Measurements from ENCODE around the gene STAMBP.
"Not testable (repeated sequence)": the region's sequence is repeated elsewhere in the genome, so short reads cannot be mapped to it uniquely, and the experiment has no call there.

Gene STAMBP

DNA sequence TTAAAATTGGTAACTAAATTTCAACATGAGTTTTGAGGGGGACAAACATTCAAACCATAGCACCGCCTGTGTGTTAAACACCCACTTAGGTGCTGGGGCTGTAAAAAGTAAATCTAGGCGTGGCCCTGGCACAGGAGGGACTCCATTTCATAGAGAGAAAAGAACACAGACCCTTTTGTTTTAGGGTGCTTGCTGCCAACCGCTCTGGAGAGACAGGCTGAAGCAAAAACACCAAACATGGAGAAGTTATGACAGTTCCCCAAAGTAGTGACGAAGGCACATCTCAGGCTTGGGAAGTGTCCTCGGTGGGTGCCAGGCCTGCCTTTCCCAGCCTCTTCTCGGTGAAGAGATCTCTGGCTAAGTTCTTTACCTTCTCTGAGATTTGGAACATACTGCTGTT is 69.2 kb downstream of the STAMBP start:
- Mint-ChIP-seq H3K4me1 (peaks cover 8 to 14% of the 10 kb centered on the region in 2 donors), H3K36me3 (no peaks in the 10 kb centered on the region), H3K9me3 (no peaks in the 10 kb centered on the region), H3K27me3 (peaks cover 11 to 41% of the 10 kb centered on the region in 2 donors), H3K27ac (no peak overlapping the region), H3K4me3 (no peak overlapping the region)
- DNase-seq (no peak), ATAC-seq (replicated peaks) (no peak)

DNA sequence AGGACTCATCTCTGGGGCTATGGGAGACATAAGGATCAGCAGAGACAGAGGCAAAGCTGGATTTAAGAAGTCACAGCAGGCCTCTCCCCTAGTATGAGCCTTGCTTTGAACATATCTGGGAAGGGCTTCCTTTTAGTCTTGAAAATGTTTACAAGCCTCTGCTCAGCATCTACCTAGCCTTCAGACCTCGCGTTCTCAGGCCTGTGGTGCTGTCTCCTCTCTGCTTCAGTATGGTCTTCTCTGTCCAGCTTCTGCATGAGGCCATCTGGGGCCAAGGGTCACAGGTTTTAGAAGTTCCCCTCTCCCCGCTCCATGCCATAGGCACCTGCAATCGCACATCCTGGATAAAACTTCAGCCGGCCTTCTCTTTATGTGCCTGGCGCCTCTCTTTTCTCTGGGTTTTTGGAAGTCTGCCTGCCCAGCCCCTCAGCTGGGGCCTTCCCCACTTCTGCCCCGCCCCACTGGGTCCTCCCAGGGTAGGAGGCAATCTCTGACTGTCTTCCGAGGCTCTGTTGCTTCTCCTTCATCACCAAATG is 71.1 kb downstream of the STAMBP start:
- Mint-ChIP-seq H3K36me3 (no peaks in the 10 kb centered on the region), H3K9me3 (no peaks in the 10 kb centered on the region), H3K4me3 (no peak overlapping the region), H3K4me1 (peaks cover 8 to 14% of the 10 kb centered on the region in 2 donors), H3K27ac (no peak overlapping the region), H3K27me3 (peaks cover 11 to 37% of the 10 kb centered on the region in 2 donors)
- DNase-seq = no peak
- no peak for ATAC-seq (replicated peaks)

DNA sequence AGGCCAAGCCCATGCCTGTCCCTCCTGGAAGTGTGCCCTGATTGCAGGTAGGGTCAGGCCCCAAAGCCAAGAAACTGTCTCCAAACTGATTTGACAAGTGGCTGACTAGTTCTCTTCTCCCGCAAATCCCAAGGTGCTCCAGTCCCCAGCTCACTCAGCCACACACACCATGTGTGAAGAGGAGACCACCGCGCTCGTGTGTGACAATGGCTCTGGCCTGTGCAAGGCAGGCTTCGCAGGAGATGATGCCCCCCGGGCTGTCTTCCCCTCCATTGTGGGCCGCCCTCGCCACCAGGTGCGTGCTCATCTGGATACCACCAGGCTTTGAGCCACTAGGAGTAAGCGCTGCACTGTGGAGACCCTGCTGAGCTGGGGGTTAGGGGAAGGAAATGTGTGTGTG is 72.4 kb downstream of the STAMBP start:
- Mint-ChIP-seq H3K36me3 (no peaks in the 10 kb centered on the region), H3K4me3 (no peak overlapping the region), H3K27ac (no peak overlapping the region), H3K27me3 (peaks cover 11 to 35% of the 10 kb centered on the region in 2 donors), H3K4me1 (peaks cover 8 to 13% of the 10 kb centered on the region in 2 donors), H3K9me3 (no peaks in the 10 kb centered on the region)
- ATAC-seq (replicated peaks) = no peak
- DNase-seq = no peak

DNA sequence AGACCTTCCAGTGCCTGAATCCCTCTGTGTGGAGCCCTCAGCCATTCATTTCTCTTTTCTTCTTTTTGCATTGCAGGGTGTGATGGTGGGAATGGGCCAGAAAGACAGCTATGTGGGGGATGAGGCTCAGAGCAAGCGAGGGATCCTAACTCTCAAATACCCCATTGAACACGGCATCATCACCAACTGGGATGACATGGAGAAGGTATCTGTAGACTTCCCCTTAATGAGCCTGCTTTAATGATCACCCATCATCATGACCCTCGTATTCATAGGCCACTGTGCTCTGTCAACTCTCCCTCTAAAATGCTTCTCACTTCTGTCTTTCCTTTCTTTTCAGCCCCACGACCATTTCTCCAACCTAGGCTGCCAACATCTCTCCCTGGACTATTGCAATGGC is 73.5 kb downstream of the STAMBP start:
- Mint-ChIP-seq H3K36me3 (no peaks in the 10 kb centered on the region), H3K9me3 (no peaks in the 10 kb centered on the region), H3K27ac (no peak overlapping the region), H3K4me1 (peaks cover under 1 to 1% of the 10 kb centered on the region in 2 donors), H3K27me3 (peaks cover 11 to 35% of the 10 kb centered on the region in 2 donors), H3K4me3 (no peak overlapping the region)
- ATAC-seq (replicated peaks) = no peak
- DNase-seq = no peak

DNA sequence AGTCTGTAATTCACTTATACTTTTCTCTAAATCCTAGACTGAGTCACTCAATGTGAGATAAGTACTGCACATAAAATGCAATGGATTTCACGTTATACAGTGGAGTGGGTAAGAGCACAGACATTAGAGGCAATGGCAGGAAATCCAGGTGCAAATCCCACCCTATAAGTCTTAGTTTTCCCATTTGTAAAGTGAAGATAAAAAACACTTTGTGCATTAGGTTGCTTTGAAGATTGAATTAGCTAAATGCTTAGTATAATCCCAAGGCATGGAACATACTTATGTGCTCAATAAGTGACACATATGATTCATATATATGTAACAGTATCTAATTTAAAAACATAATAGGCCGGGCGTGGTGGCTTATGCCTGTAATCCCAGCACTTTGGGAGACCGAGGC is 74.6 kb downstream of the STAMBP start:
- Mint-ChIP-seq H3K36me3 (no peaks in the 10 kb centered on the region), H3K27ac (no peak overlapping the region), H3K4me1 (peaks cover 5 to 7% of the 10 kb centered on the region in 2 donors), H3K27me3 (peaks cover 11 to 35% of the 10 kb centered on the region in 2 donors), H3K4me3 (no peak overlapping the region), H3K9me3 (no peaks in the 10 kb centered on the region)
- DNase-seq (no peak), ATAC-seq (replicated peaks) (no peak)

DNA sequence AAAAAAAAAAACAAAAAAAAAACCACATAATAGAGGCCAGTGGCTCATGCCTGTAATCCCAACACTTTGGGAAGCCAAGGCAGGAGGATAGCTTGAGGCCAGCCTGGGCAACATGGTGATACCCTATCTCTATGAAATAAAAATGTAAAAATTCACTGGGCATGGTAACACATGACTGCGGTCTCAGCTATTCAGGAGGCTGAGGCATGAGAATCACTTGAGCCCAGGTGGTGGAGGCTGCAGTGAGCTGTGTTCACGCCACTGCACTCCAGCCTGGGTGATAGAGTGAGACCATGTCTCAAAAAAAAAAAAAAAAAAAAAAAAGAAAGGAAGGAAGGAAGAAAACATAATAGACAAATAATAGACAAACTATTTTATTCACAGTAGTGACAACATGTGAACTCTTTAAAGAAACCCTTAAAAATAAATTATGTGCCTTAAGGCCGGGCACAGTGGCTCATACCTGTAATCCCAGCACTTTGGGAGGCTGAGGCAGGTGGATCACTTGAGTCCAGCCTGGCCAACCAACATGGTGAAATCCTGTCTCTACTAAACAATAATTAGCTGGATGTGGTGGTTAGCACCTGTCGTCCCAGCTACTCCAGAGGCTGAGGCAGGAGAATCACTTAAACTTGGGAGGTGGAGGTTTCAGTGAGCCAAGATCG is 75.3 kb downstream of the STAMBP start:
- H3K36me3 Mint-ChIP-seq; H3K4me1 Mint-ChIP-seq; H3K9me3 Mint-ChIP-seq; DNase-seq; H3K4me3 Mint-ChIP-seq; ATAC-seq (replicated peaks); H3K27ac Mint-ChIP-seq: not testable (repeated sequence)
- peaks cover 11 to 35% of the 10 kb centered on the region in 2 donors for H3K27me3 Mint-ChIP-seq

DNA sequence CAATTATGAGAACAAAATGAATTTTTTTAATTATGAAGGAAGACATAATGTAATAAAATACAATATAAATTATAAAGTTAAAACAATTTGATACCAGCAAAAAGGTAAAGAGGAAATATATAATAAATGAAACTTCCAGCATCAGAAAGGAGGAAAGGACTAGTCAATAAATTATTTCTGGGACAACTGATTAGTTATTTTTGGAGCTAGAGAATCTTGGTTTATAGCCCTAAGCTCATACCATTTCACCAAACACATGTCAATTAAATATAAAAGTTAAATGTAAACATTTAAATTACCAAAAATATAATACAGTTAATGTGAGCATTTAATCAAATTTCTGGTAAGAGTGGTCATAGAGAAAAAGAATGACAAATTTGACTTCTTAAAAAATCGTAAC is 76.2 kb downstream of the STAMBP start:
- Mint-ChIP-seq H3K4me3 (no peak overlapping the region), H3K9me3 (no peaks in the 10 kb centered on the region), H3K4me1 (peaks cover 7 to 9% of the 10 kb centered on the region in 2 donors), H3K36me3 (no peaks in the 10 kb centered on the region), H3K27me3 (peaks cover 9 to 34% of the 10 kb centered on the region in 2 donors), H3K27ac (no peak overlapping the region)
- no peak for ATAC-seq (replicated peaks)
- DNase-seq = no peak

DNA sequence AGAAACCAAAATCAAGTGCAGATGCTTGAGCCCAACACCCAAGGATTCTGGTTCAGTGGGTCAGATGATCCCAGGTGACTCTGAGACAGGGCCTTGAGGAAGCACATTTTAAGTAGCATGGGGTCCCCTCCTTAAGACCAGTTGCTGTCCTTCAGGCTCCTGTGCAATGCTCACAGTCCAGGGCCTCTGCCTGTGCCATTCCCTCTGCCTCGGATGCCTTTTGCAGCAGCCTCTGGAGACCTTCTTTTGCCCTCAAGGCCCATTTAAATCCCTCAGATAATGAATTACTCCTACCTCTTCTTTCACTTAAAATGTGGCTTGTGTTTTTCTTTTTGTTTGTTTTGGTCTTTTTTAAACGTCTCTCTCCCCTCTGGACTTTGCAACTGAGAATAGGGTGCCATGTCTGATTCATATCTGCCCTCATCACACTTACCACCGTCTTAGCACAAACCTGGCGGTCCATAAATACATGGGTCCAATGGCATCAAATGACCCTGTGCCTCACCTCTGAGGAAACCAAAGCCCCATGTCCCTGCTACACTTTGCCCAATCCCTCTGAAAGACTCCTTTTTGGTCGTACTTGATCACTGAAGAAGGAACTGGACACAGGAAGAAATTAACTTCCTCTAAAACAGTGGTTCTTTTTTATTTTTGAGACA is 78.2 kb downstream of the STAMBP start:
- Mint-ChIP-seq H3K4me1 (peaks cover 7 to 9% of the 10 kb centered on the region in 2 donors), H3K36me3 (no peaks in the 10 kb centered on the region), H3K4me3 (no peak overlapping the region), H3K9me3 (no peaks in the 10 kb centered on the region), H3K27ac (no peak overlapping the region), H3K27me3 (peaks cover 6 to 13% of the 10 kb centered on the region in 2 donors)
- DNase-seq (no peak), ATAC-seq (replicated peaks) (no peak)

DNA sequence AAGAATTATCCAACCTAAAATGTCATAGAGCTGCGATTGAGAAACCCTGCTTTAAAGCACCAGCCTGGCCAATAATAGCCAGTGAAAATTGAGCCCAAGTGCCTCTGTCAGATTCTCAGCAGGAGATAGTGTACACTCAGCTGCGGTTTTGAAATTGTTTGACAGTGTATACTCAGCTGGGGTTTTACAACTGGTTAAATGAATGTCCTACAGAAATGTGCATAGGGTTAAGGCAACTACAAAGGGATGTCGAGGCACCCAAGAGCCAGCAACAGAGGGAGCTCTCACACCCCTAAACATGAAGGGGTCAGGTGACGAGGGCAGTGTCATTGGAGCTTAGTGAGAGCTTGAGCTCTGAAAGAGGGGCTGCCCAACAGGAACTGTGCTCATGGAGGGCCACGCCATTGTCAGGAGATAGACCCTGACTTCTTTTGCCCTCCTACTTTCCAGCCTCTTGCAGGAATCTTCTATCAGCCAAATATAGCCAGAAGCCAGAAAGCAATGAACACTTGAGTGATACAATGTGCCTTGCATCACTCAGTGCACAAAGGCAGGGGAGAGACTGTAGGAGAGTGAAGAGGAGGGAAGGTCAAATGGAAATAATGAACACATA is 79.2 kb downstream of the STAMBP start:
- Mint-ChIP-seq H3K4me1 (peaks cover 7 to 9% of the 10 kb centered on the region in 2 donors), H3K9me3 (no peaks in the 10 kb centered on the region), H3K27ac (no peak overlapping the region), H3K27me3 (peaks cover 0 to 4% of the 10 kb centered on the region in 2 donors), H3K4me3 (peak overlapping the region in 1 of 2 donors; percentile 14), H3K36me3 (no peaks in the 10 kb centered on the region)
- DNase-seq (no peak), ATAC-seq (replicated peaks) (peak; percentile 94 to 95)

DNA sequence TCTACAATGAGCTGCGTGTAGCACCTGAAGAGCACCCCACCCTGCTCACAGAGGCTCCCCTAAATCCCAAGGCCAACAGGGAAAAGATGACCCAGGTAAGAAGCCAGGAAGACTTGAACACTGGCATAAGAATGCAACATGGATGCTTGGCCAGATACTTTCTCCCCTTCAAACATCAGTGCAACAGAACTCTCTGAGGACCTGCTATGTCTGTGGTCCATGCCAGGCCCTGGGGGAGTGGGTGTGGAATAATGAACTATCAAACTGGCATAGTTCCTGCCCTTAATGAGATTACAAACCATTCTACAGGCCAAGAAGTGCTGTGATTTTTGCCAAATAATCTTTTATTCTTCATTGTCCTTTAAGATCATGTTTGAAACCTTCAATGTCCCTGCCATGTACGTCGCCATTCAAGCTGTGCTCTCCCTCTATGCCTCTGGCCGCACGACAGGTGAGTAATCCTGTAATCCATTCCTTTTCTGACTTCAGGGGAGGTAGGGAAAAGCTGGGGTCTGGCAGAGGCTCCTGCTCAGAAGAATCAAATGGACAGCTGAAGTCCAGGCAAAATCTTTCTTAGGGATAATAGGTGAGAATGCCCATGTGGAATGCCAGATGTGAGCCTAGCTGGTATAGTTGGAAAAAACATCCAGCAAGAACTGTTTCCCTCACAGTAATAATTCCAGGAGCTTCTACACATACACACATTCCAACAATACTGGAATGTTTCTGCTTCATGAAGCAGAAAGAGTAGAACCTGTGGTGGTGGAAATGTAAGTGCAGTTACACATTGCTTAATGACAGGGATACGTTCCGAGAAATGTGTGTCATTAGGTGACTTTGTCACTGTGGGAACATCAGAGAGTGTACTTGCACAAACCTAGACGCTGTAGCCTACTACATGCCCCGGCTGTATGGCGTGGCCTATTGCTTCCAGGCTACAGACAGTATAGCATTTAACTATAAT is 80.2 kb downstream of the STAMBP start:
- ATAC-seq (replicated peaks) (no peak), DNase-seq (no peak)
- Mint-ChIP-seq H3K27ac (no peak overlapping the region), H3K27me3 (no peaks in the 10 kb centered on the region), H3K9me3 (no peaks in the 10 kb centered on the region), H3K4me1 (peaks cover 7 to 9% of the 10 kb centered on the region in 2 donors), H3K4me3 (no peak overlapping the region), H3K36me3 (no peaks in the 10 kb centered on the region)

DNA sequence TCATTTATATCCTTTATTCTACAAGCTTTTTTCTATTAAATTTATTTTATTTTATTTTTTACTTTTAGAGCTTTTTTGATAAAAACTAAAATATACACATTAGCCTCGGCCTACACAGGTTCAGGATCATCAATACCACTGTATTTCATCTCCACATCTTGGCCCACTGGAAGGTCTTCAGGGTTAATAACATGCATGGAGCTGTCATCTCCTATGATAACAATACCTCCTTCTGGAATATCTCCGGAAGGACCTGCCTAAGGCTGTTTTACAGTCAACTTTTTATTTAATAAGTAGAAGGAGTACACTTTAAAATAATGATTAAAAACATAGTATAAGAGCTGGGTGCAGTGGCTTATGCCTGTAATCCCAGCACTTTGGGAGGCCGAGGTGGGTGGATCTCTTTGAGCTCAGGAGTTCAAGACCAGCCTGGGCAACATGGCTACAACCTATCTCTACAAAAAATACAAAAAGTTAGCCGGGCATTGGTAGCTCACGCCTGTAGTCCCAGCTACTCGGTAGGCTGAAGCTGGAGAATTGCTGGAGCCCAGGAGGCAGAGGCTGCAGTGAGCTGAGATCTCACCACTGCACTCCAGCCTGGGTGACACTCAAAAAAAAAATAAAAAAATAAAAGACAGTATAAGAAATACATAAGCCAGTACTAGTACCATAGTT is 82.2 kb downstream of the STAMBP start:
- ATAC-seq (replicated peaks) (no peak), DNase-seq (no peak)
- no peaks in the 10 kb centered on the region for H3K27me3 Mint-ChIP-seq
- H3K9me3 Mint-ChIP-seq = no peaks in the 10 kb centered on the region
- peaks cover 7 to 9% of the 10 kb centered on the region in 2 donors for H3K4me1 Mint-ChIP-seq
- no peaks in the 10 kb centered on the region for H3K36me3 Mint-ChIP-seq
- H3K4me3 Mint-ChIP-seq = no peak overlapping the region
- H3K27ac Mint-ChIP-seq = no peak overlapping the region

DNA sequence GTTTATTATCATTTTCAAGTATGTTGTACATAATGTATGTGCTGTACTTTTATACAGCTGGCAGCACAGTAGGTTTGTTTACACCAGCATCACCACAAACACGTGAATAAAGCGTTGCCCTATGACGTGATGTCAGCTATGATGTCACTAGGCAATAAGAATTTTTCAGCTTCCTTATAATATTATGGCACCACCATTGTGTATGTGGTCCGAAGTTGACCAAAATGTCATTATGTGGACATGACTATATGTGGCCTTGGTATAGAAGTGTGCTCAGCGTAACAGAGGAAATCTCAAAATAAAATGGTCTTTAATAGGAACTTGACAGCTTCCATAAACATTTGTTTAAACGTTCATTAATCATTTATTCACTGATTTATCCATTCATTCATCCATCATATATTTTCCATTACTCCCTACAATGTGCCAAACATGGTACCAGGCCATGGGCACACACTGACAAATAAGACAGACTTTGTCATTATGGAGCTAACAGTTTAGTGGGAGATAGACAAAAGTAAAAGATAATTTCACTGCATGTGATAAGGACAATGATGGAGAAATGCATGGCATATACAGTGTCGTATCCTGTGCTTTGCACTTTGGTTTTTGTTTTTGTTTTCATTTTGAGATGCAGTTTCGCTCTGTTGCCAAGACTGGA is 82.9 kb downstream of the STAMBP start:
- no peak overlapping the region for H3K4me3 Mint-ChIP-seq
- no peaks in the 10 kb centered on the region for H3K9me3 Mint-ChIP-seq

DNA sequence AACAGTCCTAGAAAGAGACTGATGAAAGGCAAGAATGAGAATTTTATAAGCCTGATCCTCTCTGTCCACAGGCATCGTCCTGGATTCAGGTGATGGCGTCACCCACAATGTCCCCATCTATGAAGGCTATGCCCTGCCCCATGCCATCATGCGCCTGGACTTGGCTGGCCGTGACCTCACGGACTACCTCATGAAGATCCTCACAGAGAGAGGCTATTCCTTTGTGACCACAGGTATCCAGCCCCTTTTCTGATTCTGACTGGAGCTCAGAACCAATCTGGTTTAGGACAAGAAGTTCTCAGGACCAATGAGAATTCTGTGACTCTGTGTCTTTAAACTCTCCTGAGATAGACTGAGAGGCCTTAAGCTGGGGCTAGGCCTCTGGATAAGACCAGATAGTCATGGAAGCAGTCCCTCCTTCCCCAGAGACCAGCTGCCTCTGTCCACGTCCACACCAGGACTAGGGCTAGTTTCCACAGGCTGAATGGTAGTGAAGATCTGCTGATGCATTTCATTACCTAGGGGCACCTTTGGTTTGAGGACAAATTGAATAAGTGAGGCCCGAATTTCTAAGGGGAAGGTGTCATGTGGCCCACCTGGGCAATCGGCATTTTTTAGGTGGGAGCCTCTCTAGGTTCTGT is 84.8 kb downstream of the STAMBP start:
- Mint-ChIP-seq H3K4me1 (peaks cover 0 to under 1% of the 10 kb centered on the region in 2 donors), H3K27me3 (peaks cover 0 to 9% of the 10 kb centered on the region in 2 donors)
- DNase-seq = no peak

More for the DNA sequence above, 82.9 kb downstream of the STAMBP start:
- DNase-seq (no peak), ATAC-seq (replicated peaks) (no peak)
- H3K27me3 Mint-ChIP-seq = no peaks in the 10 kb centered on the region
- H3K4me1 Mint-ChIP-seq = peaks cover 7 to 9% of the 10 kb centered on the region in 2 donors
- H3K36me3 Mint-ChIP-seq = no peaks in the 10 kb centered on the region
- H3K27ac Mint-ChIP-seq = no peak overlapping the region

More for the DNA sequence above, 84.8 kb downstream of the STAMBP start:
- no peak overlapping the region for H3K27ac Mint-ChIP-seq
- no peak for ATAC-seq (replicated peaks)
- H3K4me3 Mint-ChIP-seq = no peak overlapping the region
- no peaks in the 10 kb centered on the region for H3K9me3 Mint-ChIP-seq
- no peaks in the 10 kb centered on the region for H3K36me3 Mint-ChIP-seq

All from stimulated activated naive B cell treated with anti-CD40 and anti-IgM and Interleukin-4, amounts not matched to agents 10 μg/mL and 1 μg/mL and 100 μg/mL, for 72 hours (primary cell).